GM21825 (cell line): Measurements from ENCODE around the gene SNN.
A peak's percentile ranks its signal among the peaks of the same experiment; 100 is the strongest.

Source experiments
- ATAC-seq: cut with Tn5 transposase; IDR thresholded peaks from one replicate; pipeline ENCODE4 v1.9.1; 2021; ENCODE audit warnings: mild to moderate bottlenecking, moderate library complexity; ENCODE audit not compliant: unreplicated experiment

The SNN gene

GRCh38 chr16:11677959-11678881 lies 10.0 kb downstream of the SNN start:
- no peak for ATAC-seq

GRCh38 chr16:11679250-11679649 lies 11.0 kb downstream of the SNN start:
- ATAC-seq, result no peak

- no peak for ATAC-seq
Measured at GRCh38 chr16:11679941-11680911, 12.0 kb downstream of the SNN start.

GRCh38 chr16:11681556-11681955 lies 13.3 kb downstream of the SNN start:
- no peak for ATAC-seq

- peak; percentile 32 for ATAC-seq
Measured at GRCh38 chr16:11681976-11682654, 13.9 kb downstream of the SNN start.

GRCh38 chr16:11682655-11683096 lies 14.4 kb downstream of the SNN start:
- peak; percentile 13 for ATAC-seq

GRCh38 chr16:11683145-11683544 lies 14.9 kb downstream of the SNN start:
- ATAC-seq, result no peak

GRCh38 chr16:11684231-11685025 lies 16.2 kb downstream of the SNN start:
- no peak for ATAC-seq

- ATAC-seq, result no peak
Measured at GRCh38 chr16:11685844-11686618, 17.8 kb downstream of the SNN start.

GRCh38 chr16:11686713-11687380 lies 18.6 kb downstream of the SNN start:
- ATAC-seq, result no peak

- ATAC-seq, result no peak
Measured at GRCh38 chr16:11687601-11688519, 19.6 kb downstream of the SNN start.

- ATAC-seq, result no peak
Measured at GRCh38 chr16:11688520-11688886, 20.2 kb downstream of the SNN start.

GRCh38 chr16:11689031-11689840 lies 21.0 kb downstream of the SNN start:
- peak; percentile 84 for ATAC-seq

GRCh38 chr16:11691235-11691634 lies 23.0 kb downstream of the SNN start:
- no peak for ATAC-seq

GRCh38 chr16:11691771-11692170 lies 23.5 kb downstream of the SNN start:
- no peak for ATAC-seq

GRCh38 chr16:11692171-11692570 lies 23.9 kb downstream of the SNN start:
- ATAC-seq, result no peak

- ATAC-seq, result no peak
Measured at GRCh38 chr16:11692651-11693050, 24.4 kb downstream of the SNN start.
